GM12878 (cell line): Measurements from ENCODE around the gene BCOR. TPM values are rescaled to one million over a fixed set of nuclear protein-coding genes. Genes with fewer than 3 reads are reported as not detected.

Source experiments
- ATAC-seq: fragments of 200-7000 bp; cut with Tn5 transposase; 3 replicates; pipeline ENCODE4 v1.9.1; 2020; ENCODE audit warnings: mild to moderate bottlenecking, moderate library complexity
- BruUV-seq: library from RNA; stranded (reverse); fragments of 400-500 nt; replicated peaks from 2 replicates; lab custom pipeline; 2021; lab: Mats Ljungman, UMichigan
- CTCF ChIA-PET: fragments of 300-600 bp; sonication (Branson Sonifier 250); formaldehyde crosslinking; extraction: SDS; loops from one replicate; lab custom pipeline; 2021; ENCODE audit warnings: inconsistent platforms; lab: Yijun Ruan, JAX
- POLR2A ChIA-PET: fragments of 350-600 bp; formaldehyde crosslinking; extraction: SDS; loops from one replicate; lab custom pipeline; 2021; ENCODE audit warnings: inconsistent platforms; lab: Charles Lee
- RAD21 ChIA-PET: fragments of 300-600 bp; sonication (Branson Sonifier 250); formaldehyde crosslinking; loops from one replicate; lab custom pipeline; 2023; ENCODE audit warnings: antibody characterized with exemption; ENCODE audit not compliant: unreplicated experiment; lab: Charles Lee
- SMC1A ChIA-PET: fragments of 300-600 bp; sonication (Branson Sonifier 250); formaldehyde crosslinking; loops from one replicate; lab custom pipeline; 2023; ENCODE audit not compliant: unreplicated experiment, uncharacterized antibody; lab: Charles Lee
- DNase-seq: peaks from one replicate; pipeline ENCODE4 v3.0.0-alpha.2; 2011; ENCODE audit warnings: low read depth, low spot score
- FAIRE-seq: peaks from 3 replicates; lab custom pipeline; 2011; peaks lifted over from hg19 to GRCh38; lab: Jason Lieb, UNC
- H2AFZ ChIP-seq: 2 replicates; pipeline ENCODE4 v1.6.0; 2011; ENCODE audit warnings: low read depth, low read length, control low read depth; ENCODE audit not compliant: control insufficient read depth
- H3K27ac ChIP-seq: 2 replicates; pipeline ENCODE4 v1.5.1; 2011; ENCODE audit warnings: control low read depth; ENCODE audit not compliant: control insufficient read depth, insufficient read depth
- H3K27me3 ChIP-seq, 2 experiments: replicated peaks in 1 of 2; 2 replicates each; pipeline versions ENCODE4 v1.6.0 to v1.6.1; 2011; ENCODE audit warnings: low read length in 1 of 2; ENCODE audit not compliant: control insufficient read depth in 2 of 2, insufficient read depth in 2 of 2
- H3K36me3 ChIP-seq, 2 experiments: 2 replicates each; pipeline ENCODE4 v1.5.1; 2011; ENCODE audit warnings: low read length in 1 of 2; ENCODE audit not compliant: control insufficient read depth in 2 of 2, insufficient read depth in 2 of 2
- H3K4me1 ChIP-seq: 2 replicates; pipeline ENCODE4 v1.6.1; 2011; ENCODE audit warnings: mild to moderate bottlenecking, low read length, moderate library complexity, mixed read lengths; ENCODE audit not compliant: control insufficient read depth, insufficient read depth
- H3K4me2 ChIP-seq: 2 replicates; pipeline ENCODE4 v1.6.0; 2011; ENCODE audit warnings: control low read depth; ENCODE audit not compliant: control insufficient read depth, insufficient read depth
- H3K4me3 ChIP-seq: fragments of 200-600 bp; sonication (generic); 2 replicates; pipeline ENCODE4 v1.5.1; 2016
- H3K79me2 ChIP-seq: 2 replicates; pipeline ENCODE4 v1.6.0; 2011; ENCODE audit warnings: low read length; ENCODE audit not compliant: control insufficient read depth, insufficient read depth
- H3K9ac ChIP-seq: 2 replicates; pipeline ENCODE4 v1.8.0; 2011; ENCODE audit warnings: low read length, control low read depth, mixed read lengths; ENCODE audit not compliant: control insufficient read depth, insufficient read depth
- H3K9me3 ChIP-seq: replicated peaks from 3 replicates; pipeline ENCODE4 v1.5.1; 2011; ENCODE audit warnings: mild to moderate bottlenecking, low read length; ENCODE audit not compliant: control insufficient read depth, insufficient read depth
- H4K20me1 ChIP-seq: 2 replicates; pipeline ENCODE4 v1.6.0; 2011; ENCODE audit not compliant: control insufficient read depth, insufficient read depth
- BCL11A ChIP-seq: IDR thresholded peaks from 2 replicates; pipeline ENCODE4 v1.6.1; 2011; ENCODE audit warnings: low read depth, low read length
- BHLHE40 ChIP-seq, 2 experiments: fragments of 450-650 bp in 1 of 2; IDR thresholded peaks; 2 replicates each; pipeline ENCODE4 v1.6.1; 2011 to 2017; ENCODE audit warnings: low read depth in 2 of 2, borderline replicate concordance in 1 of 2, improper control_type of control experiment in 1 of 2, low read length in 1 of 2, mild to moderate bottlenecking in 1 of 2
- CEBPZ ChIP-seq: fragments of 150-350 bp; IDR thresholded peaks from 2 replicates; pipeline ENCODE4 v1.6.1; 2016; ENCODE audit warnings: low read depth, low read length
- CREM ChIP-seq: IDR thresholded peaks from 2 replicates; pipeline ENCODE4 v1.6.1; 2014; ENCODE audit warnings: antibody characterized with exemption, low read depth
- CTCF ChIP-seq, 3 experiments: IDR thresholded peaks in 2 of 3; conservative IDR thresholded peaks in 1 of 3; 2 replicates each; pipeline ENCODE4 v1.5.1; 2011; ENCODE audit warnings: low read depth in 3 of 3, low read length in 3 of 3, mild to moderate bottlenecking in 3 of 3, control low read depth in 2 of 3, moderate library complexity in 2 of 3, inconsistent platforms in 1 of 3, mixed read lengths in 1 of 3; ENCODE audit not compliant: control insufficient read depth in 2 of 3, insufficient read depth in 1 of 3; ENCODE audit errors: extremely low read depth in 1 of 3
- DPF2 ChIP-seq: fragments of 450-650 bp; IDR thresholded peaks from 2 replicates; pipeline ENCODE4 v1.6.1; 2017; ENCODE audit warnings: mild to moderate bottlenecking
- ELK1 ChIP-seq: IDR thresholded peaks from 2 replicates; pipeline ENCODE4 v1.6.1; 2012; ENCODE audit warnings: low read depth, low read length, improper control_type of control experiment
- NFIC ChIP-seq: IDR thresholded peaks from 2 replicates; pipeline ENCODE4 v1.6.1; 2012; ENCODE audit warnings: low read depth, mild to moderate bottlenecking, inconsistent platforms, low read length, moderate library complexity
- USF1 ChIP-seq: IDR thresholded peaks from 2 replicates; pipeline ENCODE4 v1.6.1; 2011; ENCODE audit warnings: borderline replicate concordance, low read depth, mild to moderate bottlenecking, moderate library complexity, mixed read lengths, low read length; ENCODE audit not compliant: insufficient read depth; ENCODE audit errors: extremely low read length
- USF2 ChIP-seq: IDR thresholded peaks from 2 replicates; pipeline ENCODE4 v1.6.1; 2011; ENCODE audit warnings: low read depth, low read length, improper control_type of control experiment, borderline replicate concordance
- ZNF274 ChIP-seq: IDR thresholded peaks from one replicate; pipeline ENCODE4 v1.8.0; 2011; ENCODE audit not compliant: insufficient read length, insufficient read depth
- WGBS: methylation state at CpG from one replicate; pipeline ENCODE4 v1.1.6; 2016; ENCODE audit warnings: low lambda C conversion rate; ENCODE audit not compliant: insufficient replicate concordance, insufficient coverage; ENCODE audit errors: missing lambda C conversion rate; 5-methylcytosine and 5-hydroxymethylcytosine counted together
- in situ Hi-C: fragments of 300-500 bp; cut with MboI; formaldehyde crosslinking; loops from 9 replicates; pipeline ENCODE4 v1.14.3; 2018; ENCODE audit warnings: mixed read lengths
- intact Hi-C: fragments of 100-400 bp; cut with micrococcal nuclease; formaldehyde crosslinking; loops from one replicate; pipeline ENCODE4 v1.14.2; 2022; ENCODE audit not compliant: unreplicated experiment
- polyA plus RNA-seq, 11 experiments: library from polyadenylated mRNA; depleted of rRNA in 4 of 11; unstranded in 6 of 11; stranded (reverse) in 5 of 11; fragments of >200 nt; fragmentation: Nextera tagmentation in 4 of 11; fragmentation: Illumina TruSeq in 1 of 11; extraction: Ambion mirVana in 4 of 11; extraction: Trizol in 1 of 11; gene quantifications; 1 replicate in 1 of 11; 2 replicates in 10 of 11; pipeline versions ENCODE4 v1.2.1 to v1.2.3, GENCODE V29; 2011 to 2016; ENCODE audit warnings: inconsistent platforms in 2 of 11, missing spikeins in 2 of 11, low read depth in 1 of 11
- total RNA-seq, 4 experiments: library from RNA; depleted of rRNA in 3 of 4; stranded (reverse); fragments of >200 nt in 3 of 4; fragmentation: Illumina TruSeq in 1 of 4; extraction: Trizol in 1 of 4; gene quantifications; 2 replicates each; pipeline versions ENCODE4 v1.2.1 to v1.2.3, GENCODE V29; 2013 to 2021

The BCOR gene
- total and polyA plus RNA-seq, 10 of the 15 experiments (the other 5 are each of a cell fraction or from before 2014, with no cell fraction given): 5.1 to 16.4 (median 10.1) TPM

- TF ChIP-seq USF2 (no peak), CTCF (IDR thresholded peaks at IDR 0.05 in 2 of 3, conservative IDR thresholded peaks at IDR 0.05 in 1 of 3; ENCODE audit: control insufficient read depth in 2 of 3, extremely low read depth in 1 of 3, insufficient read depth in 1 of 3, low read depth in 3 of 3, low read length in 3 of 3) (no peak), NFIC (no peak), DPF2 (no peak)
Measured at GRCh38 chrX:40043895-40044294, 53.9 kb downstream of the BCOR start (continued).

- WGBS: 38% methylated on average over 6 of the region's 6 CpGs
- Histone ChIP-seq H3K4me1 (no peaks in the 10 kb centered on the region), H3K9me3 (peaks cover 2% of the 10 kb centered on the region; the same call in 1 of the 3 replicates), H4K20me1 (no peaks in the 10 kb centered on the region), H3K4me3 (no peak overlapping the region), H3K36me3 (no peaks in the 10 kb centered on the region), H3K4me2 (no peak overlapping the region), H2AFZ (no peak overlapping the region), H3K9ac (no peak overlapping the region), H3K27me3 (no peaks in the 10 kb centered on the region), H3K79me2 (no peaks in the 10 kb centered on the region), H3K27ac (no peak overlapping the region)
- RAD21 ChIA-PET: no interaction called here
- ATAC-seq (peak; percentile 29; the same call in 1 of the 3 replicates), DNase-seq (no peak), FAIRE-seq (no peak)
- BruUV-seq: no TSS peak
- POLR2A ChIA-PET: no interaction called here
- SMC1A ChIA-PET: interaction anchor here (0.6 kb wide), 1 partner anchor 300 kb away, joined by 3 read pairs; no protein-coding TSS in a partner anchor
- in situ Hi-C loops (no loop called here), intact Hi-C loops (no loop called here)
- CTCF ChIA-PET: no interaction called here
- TF ChIP-seq CREM (no peak), CEBPZ (no peak), ZNF274 (no peak), ELK1 (no peak), BHLHE40 (IDR thresholded peaks at IDR 0.05; ENCODE audit: borderline replicate concordance in 1 of 2, low read depth in 2 of 2, low read length in 1 of 2) (no peak), USF1 (no peak), BCL11A (no peak)
Measured at GRCh38 chrX:40041915-40042314, 55.8 kb downstream of the BCOR start.
